RWPE1 (cell line): ENCODE results near the gene HEATR5B.
A peak's percentile ranks its signal among the peaks of the same experiment; 100 is the strongest.
"Not testable (repeated sequence)": the region's sequence is repeated elsewhere in the genome, so short reads cannot be mapped to it uniquely, and the experiment has no call there.

Experiments
- CTCF ChIA-PET: fragments of 350-600 bp; sonication (Branson Sonifier 250); formaldehyde crosslinking; extraction: SDS; loops from one replicate; lab custom pipeline; 2021; lab: Yijun Ruan, JAX
- POLR2A ChIA-PET: fragments of 400-600 bp; formaldehyde crosslinking; extraction: SDS; loops from one replicate; lab custom pipeline; 2020; ENCODE audit warnings: antibody characterized with exemption; ENCODE audit not compliant: low non-redundant PET; lab: Yijun Ruan, JAX
- DNase-seq: peaks from one replicate; pipeline ENCODE4 v3.0.0; 2012; ENCODE audit warnings: low spot score
- H3K27ac ChIP-seq: fragments of 450-650 bp; 2 replicates; pipeline ENCODE4 v1.5.1; 2017
- CTCF ChIP-seq: fragments of 450-650 bp; conservative IDR thresholded peaks from 2 replicates; pipeline ENCODE4 v1.5.1; 2017; ENCODE audit warnings: low read depth, mild to moderate bottlenecking

HEATR5B gene

DNA sequence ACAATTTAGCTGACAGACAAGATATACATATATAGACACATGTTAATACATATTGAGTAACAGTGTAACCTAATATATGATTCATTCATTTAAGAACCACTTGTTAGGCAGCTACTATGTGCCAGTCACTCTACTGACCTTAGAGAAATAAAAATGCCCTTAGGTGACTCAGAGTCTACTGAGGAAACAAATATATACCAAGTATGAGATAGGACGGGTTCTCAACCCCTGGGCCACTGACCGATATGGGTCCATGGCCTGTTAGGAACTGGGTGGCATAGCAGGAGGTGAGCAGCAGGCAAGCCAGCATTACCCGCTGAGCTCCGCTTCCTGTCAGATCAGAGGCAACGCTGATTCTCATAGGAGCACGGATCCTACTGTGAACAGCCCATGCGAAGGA lies 132.6 kb downstream of the HEATR5B start:
- H3K27ac ChIP-seq: peak overlapping the region; percentile 49
- POLR2A ChIA-PET: no interaction called here

GRCh38 chr2:36951027-36951518 lies 133.1 kb downstream of the HEATR5B start:
- POLR2A ChIA-PET: no interaction called here
- no peak for DNase-seq
- CTCF ChIA-PET: interaction anchor here (0.6 kb wide), 1 partner anchor 1409 kb away, joined by 3 read pairs; no protein-coding TSS in a partner anchor
- no peak overlapping the region for H3K27ac ChIP-seq
- no peak for TF ChIP-seq CTCF

More for the DNA sequence above, 132.6 kb downstream of the HEATR5B start:
- CTCF ChIA-PET: interaction anchor here (0.6 kb wide), 1 partner anchor 1409 kb away, joined by 3 read pairs; no protein-coding TSS in a partner anchor
- TF ChIP-seq CTCF: no peak
- DNase-seq: peak; percentile 63

DNA sequence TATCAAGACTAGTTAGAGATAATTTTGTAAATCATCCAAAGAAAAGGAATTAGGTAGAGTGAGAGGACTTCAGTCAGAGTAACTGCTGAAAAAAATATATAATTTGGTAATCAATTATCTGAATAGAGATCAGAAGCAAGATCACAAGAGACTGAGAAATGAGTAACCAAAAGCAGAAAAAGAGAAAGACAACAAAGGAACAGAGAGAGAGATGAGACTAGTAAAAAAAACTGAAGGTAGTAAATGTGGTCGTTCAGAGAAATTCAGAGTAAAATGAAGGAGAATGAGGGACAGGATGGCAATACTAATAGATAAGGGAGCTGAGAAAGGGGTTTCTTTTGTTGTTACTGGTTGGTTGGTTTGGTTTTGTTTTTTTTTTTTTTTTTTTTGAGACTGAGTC lies 134.3 kb downstream of the HEATR5B start:
- ChIA-PET POLR2A (no interaction called here), CTCF (interaction anchor here (0.6 kb wide), 1 partner anchor 11 kb away, joined by 3 read pairs; no protein-coding TSS in a partner anchor)
- no peak for TF ChIP-seq CTCF
- DNase-seq: no peak
- no peak overlapping the region for H3K27ac ChIP-seq

- POLR2A ChIA-PET, H3K27ac ChIP-seq, DNase-seq, CTCF ChIA-PET: not testable (repeated sequence)
These were observed 138.9 kb downstream of the HEATR5B start for GRCh38 chr2:36945240-36945639.

- ChIA-PET CTCF (interaction anchor here (0.7 to 0.9 kb wide), 2 partner anchors 30 to 378 kb away, joined by 3 read pairs; no protein-coding TSS in a partner anchor), POLR2A (no interaction called here)
- no peak overlapping the region for H3K27ac ChIP-seq
- DNase-seq: no peak
- TF ChIP-seq CTCF: no peak
These were observed 142.3 kb downstream of the HEATR5B start for GRCh38 chr2:36941867-36942266.

DNA sequence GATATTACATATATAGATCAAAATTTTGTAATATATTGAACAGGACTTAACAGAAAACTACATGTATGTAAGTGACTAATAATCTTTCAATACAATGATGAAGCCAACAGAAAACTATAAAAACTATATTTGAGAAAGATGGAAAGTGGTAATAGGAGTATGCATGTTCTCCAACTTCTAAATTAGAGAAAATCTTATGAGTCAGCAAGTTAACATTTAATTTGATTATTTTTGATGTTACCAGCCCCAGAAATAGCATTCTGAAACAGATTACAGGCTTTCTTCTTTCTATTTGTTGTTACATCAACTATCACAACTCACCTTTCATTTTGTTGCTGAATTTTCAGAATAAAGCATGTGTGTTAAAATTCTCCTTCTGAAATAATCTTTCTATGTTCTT lies 147.6 kb downstream of the HEATR5B start:
- CTCF ChIA-PET, DNase-seq, H3K27ac ChIP-seq, POLR2A ChIA-PET: not testable (repeated sequence)

DNA sequence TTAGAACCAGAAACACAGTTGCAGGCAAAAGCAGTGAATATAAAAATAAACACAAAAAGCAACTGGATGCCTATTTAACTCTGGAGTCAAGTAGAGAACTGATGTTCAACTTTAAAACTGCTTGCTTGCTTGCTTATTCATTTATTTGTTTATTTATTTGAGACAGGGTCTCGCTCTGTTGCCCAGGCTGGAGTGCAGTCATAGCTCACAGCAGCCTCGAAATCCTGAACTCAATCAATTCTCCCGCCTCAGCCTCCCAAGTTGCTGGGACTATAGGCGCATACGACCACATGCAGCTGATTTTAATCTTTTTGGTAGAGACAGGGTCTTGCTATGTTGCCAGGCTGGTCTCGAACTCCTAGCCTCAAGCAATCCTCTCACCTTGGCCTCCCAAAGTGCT lies 152.5 kb downstream of the HEATR5B start:
- POLR2A ChIA-PET, DNase-seq: not testable (repeated sequence)
- peak overlapping the region; percentile 70 for H3K27ac ChIP-seq
- CTCF ChIA-PET: interaction anchor here (0.6 to 0.9 kb wide), 2 partner anchors 8 to 627 kb away, joined by 3 read pairs; no protein-coding TSS in a partner anchor
